Measurements from ENCODE around the gene FLT4. TPM values are rescaled to one million over a fixed set of nuclear protein-coding genes. Genes with fewer than 3 reads are reported as not detected.

Gene FLT4
- total RNA-seq, 1 experiment from 2014 or later = 0.44 TPM

DNA sequence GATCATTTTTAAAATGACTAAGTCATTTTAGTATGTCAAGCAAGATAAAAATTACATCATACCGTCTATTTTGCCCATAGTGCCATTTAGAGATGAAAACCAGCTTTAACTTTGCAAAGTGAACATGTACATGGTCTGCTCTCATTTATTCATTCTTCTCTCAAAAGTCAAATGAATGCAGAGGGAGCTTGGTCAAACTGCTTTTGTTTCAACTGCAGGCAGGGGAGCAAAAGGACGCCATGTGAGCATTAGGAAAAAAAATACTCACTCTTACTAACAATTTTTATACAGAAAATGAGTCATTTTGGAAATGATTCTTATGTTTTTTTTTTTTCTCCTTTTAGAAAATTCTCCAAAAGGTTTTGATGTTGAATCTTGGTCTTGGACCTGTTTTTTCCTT, 73.8 kb downstream of the FLT4 start:
- POLR2A ChIA-PET = no interaction called here
- BruUV-seq (replicated peaks) = no TSS peak
- no peak for DNase-seq (ENCODE audit: low read depth, low spot score)
- no peaks in the 10 kb centered on the region for H3K27me3 ChIP-seq (ENCODE audit: control insufficient read depth, insufficient read depth, low read length)
- ATAC-seq = no peak
- peaks cover 12% of the 10 kb centered on the region; the same call in 1 of the 2 replicates for H3K36me3 ChIP-seq (ENCODE audit: control insufficient read depth, insufficient read depth, low read length)
- CTCF ChIA-PET = no interaction called here
- TF ChIP-seq, protein P1, sequence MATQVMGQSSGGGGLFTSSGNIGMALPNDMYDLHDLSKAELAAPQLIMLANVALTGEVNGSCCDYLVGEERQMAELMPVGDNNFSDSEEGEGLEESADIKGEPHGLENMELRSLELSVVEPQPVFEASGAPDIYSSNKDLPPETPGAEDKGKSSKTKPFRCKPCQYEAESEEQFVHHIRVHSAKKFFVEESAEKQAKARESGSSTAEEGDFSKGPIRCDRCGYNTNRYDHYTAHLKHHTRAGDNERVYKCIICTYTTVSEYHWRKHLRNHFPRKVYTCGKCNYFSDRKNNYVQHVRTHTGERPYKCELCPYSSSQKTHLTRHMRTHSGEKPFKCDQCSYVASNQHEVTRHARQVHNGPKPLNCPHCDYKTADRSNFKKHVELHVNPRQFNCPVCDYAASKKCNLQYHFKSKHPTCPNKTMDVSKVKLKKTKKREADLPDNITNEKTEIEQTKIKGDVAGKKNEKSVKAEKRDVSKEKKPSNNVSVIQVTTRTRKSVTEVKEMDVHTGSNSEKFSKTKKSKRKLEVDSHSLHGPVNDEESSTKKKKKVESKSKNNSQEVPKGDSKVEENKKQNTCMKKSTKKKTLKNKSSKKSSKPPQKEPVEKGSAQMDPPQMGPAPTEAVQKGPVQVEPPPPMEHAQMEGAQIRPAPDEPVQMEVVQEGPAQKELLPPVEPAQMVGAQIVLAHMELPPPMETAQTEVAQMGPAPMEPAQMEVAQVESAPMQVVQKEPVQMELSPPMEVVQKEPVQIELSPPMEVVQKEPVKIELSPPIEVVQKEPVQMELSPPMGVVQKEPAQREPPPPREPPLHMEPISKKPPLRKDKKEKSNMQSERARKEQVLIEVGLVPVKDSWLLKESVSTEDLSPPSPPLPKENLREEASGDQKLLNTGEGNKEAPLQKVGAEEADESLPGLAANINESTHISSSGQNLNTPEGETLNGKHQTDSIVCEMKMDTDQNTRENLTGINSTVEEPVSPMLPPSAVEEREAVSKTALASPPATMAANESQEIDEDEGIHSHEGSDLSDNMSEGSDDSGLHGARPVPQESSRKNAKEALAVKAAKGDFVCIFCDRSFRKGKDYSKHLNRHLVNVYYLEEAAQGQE (IDR thresholded peaks at IDR 0.05; ENCODE audit: insufficient read depth in 1 of 2, low read depth in 2 of 2, low read length in 1 of 2) = no peak
- TF ChIP-seq, protein P2, sequence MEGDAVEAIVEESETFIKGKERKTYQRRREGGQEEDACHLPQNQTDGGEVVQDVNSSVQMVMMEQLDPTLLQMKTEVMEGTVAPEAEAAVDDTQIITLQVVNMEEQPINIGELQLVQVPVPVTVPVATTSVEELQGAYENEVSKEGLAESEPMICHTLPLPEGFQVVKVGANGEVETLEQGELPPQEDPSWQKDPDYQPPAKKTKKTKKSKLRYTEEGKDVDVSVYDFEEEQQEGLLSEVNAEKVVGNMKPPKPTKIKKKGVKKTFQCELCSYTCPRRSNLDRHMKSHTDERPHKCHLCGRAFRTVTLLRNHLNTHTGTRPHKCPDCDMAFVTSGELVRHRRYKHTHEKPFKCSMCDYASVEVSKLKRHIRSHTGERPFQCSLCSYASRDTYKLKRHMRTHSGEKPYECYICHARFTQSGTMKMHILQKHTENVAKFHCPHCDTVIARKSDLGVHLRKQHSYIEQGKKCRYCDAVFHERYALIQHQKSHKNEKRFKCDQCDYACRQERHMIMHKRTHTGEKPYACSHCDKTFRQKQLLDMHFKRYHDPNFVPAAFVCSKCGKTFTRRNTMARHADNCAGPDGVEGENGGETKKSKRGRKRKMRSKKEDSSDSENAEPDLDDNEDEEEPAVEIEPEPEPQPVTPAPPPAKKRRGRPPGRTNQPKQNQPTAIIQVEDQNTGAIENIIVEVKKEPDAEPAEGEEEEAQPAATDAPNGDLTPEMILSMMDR (IDR thresholded peaks at IDR 0.05) = no peak
- TF ChIP-seq SIN3A (IDR thresholded peaks at IDR 0.05; ENCODE audit: borderline replicate concordance, insufficient read depth, low read depth, low read length) = no peak
- no peak for TF ChIP-seq POLR2AphosphoS5 (IDR thresholded peaks at IDR 0.05; ENCODE audit: low read depth, low read length)
- TF ChIP-seq TCF7L2 (IDR thresholded peaks at IDR 0.05; ENCODE audit: low read depth, low read length) = no peak
- H3K9me3 ChIP-seq (ENCODE audit: control insufficient read depth, insufficient read depth, low read depth, low read length) = no peaks in the 10 kb centered on the region
- intact Hi-C loops (cut with micrococcal nuclease; ENCODE audit: unreplicated experiment) = no loop called here
- in situ Hi-C loops (cut with HindIII; ENCODE audit: low pct_unique_long_range_greater_than_20kb, low sequenced_read_pairs) = no loop called here
- H3K27ac ChIP-seq (ENCODE audit: low read length) = no peak overlapping the region
- no peak overlapping the region for H3K4me3 ChIP-seq (ENCODE audit: low read depth in 2 of 2, low read length in 2 of 2)
- H3K4me1 ChIP-seq (ENCODE audit: control insufficient read depth, insufficient read depth, low read length) = no peaks in the 10 kb centered on the region

DNA sequence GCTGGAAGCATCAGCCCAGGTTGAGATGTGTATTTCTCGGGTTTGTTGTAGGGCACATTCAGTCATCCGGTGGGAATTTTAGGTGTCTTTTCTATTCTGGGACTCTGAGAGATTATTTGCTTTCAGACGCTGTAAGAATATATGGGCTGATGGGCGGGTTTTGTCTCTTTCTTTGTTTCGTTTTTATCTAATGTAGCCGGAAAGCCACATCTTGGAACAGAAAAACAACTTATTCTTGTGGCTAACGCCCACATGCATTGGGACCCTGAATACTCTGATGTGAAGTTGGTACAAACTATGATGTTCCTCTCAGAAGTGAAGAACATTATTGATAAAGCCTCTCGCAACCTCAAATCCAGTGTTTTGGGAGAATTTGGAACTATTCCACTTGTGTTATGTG, 80.5 kb downstream of the FLT4 start:
- no peaks in the 10 kb centered on the region for H3K9me3 ChIP-seq (ENCODE audit: control insufficient read depth, insufficient read depth, low read depth, low read length)
- in situ Hi-C loops (cut with HindIII; ENCODE audit: low pct_unique_long_range_greater_than_20kb, low sequenced_read_pairs) (no loop called here), intact Hi-C loops (cut with micrococcal nuclease; ENCODE audit: unreplicated experiment) (no loop called here)
- ChIA-PET POLR2A (no interaction called here), CTCF (no interaction called here)
- H3K4me1 ChIP-seq (ENCODE audit: control insufficient read depth, insufficient read depth, low read length) = no peaks in the 10 kb centered on the region
- TF ChIP-seq SIN3A (IDR thresholded peaks at IDR 0.05; ENCODE audit: borderline replicate concordance, insufficient read depth, low read depth, low read length) (no peak), POLR2AphosphoS5 (IDR thresholded peaks at IDR 0.05; ENCODE audit: low read depth, low read length) (no peak)
- TF ChIP-seq, protein P1 (IDR thresholded peaks at IDR 0.05; ENCODE audit: insufficient read depth in 1 of 2, low read depth in 2 of 2, low read length in 1 of 2) = no peak
- TF ChIP-seq, protein P2 (IDR thresholded peaks at IDR 0.05) = no peak
- no peaks in the 10 kb centered on the region for H3K27me3 ChIP-seq (ENCODE audit: control insufficient read depth, insufficient read depth, low read length)
- ATAC-seq (no peak), DNase-seq (ENCODE audit: low read depth, low spot score) (no peak)
- peaks cover 31% of the 10 kb centered on the region for H3K36me3 ChIP-seq (ENCODE audit: control insufficient read depth, insufficient read depth, low read length)
- H3K27ac ChIP-seq (ENCODE audit: low read length) = no peak overlapping the region
- no peak overlapping the region for H3K4me3 ChIP-seq (ENCODE audit: low read depth in 2 of 2, low read length in 2 of 2)
- no TSS peak for BruUV-seq (replicated peaks)
